GM08714 (cell line): ENCODE results near the gene FOCAD.

Source experiments
- H3K4me3 ChIP-seq: fragments of 200-500 bp; sonication (Bioruptor generic); 2 replicates; pipeline ENCODE4 v1.5.1; 2014; ENCODE audit warnings: mild to moderate bottlenecking, low read length, inconsistent platforms
- ZNF274 ChIP-seq: IDR thresholded peaks from 2 replicates; pipeline ENCODE4 v1.6.1; 2012; ENCODE audit warnings: mild to moderate bottlenecking, low read depth, low read length

FOCAD gene

DNA sequence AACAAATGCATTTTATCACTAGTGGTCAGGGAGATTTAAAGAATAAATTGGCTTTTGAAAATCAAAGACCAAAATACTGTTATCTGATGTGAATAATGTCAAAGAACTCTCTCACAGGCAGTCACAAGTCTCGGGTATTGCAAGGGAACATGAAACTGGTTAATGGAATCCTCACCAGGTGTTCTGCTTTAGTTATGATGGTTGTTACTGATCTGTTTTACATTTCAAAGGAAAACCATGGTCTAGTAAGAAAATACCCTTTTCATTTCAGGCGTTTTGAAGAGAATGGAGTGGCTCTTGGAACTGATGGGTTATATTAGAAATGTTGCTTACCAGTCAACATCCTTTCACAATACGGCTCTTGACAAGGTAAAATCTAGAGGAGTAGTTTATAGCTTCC lies 304.0 kb downstream of the FOCAD start:
- no peak overlapping the region for H3K4me3 ChIP-seq
- no peak for TF ChIP-seq ZNF274

- TF ChIP-seq ZNF274: no peak
Observed at GRCh38 chr9:20988671-20989315, 304.7 kb downstream of the FOCAD start.

GRCh38 chr9:20989923-20990341 lies 305.9 kb downstream of the FOCAD start:
- H3K4me3 ChIP-seq: no peak overlapping the region
- TF ChIP-seq ZNF274: no peak

More at GRCh38 chr9:20988671-20989315, 304.7 kb downstream of the FOCAD start:
- H3K4me3 ChIP-seq: no peak overlapping the region

GRCh38 chr9:20990867-20991266 lies 306.8 kb downstream of the FOCAD start:
- no peak for TF ChIP-seq ZNF274
- no peak overlapping the region for H3K4me3 ChIP-seq

DNA sequence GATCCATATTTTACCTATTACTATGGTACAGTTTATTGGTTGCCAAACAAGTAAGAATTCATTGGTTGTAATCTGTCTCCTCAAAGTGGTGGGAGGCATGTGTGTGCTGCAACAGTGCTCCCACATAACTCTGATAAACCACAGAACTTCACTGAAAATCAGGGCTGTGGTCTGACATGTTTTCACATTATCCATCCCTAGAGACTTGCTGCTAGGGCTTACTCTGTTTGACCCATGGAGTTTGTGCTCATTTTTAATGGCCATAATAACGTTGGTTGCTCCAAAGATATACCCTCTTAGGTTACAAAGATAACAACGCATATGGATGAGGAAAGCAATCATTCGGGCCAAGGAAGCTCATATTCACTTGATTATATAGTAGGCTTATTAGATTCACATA lies 310.4 kb downstream of the FOCAD start:
- no peak for TF ChIP-seq ZNF274
- no peak overlapping the region for H3K4me3 ChIP-seq

GRCh38 chr9:20995616-20996015 lies 311.6 kb downstream of the FOCAD start:
- no peak for TF ChIP-seq ZNF274
- no peak overlapping the region for H3K4me3 ChIP-seq

DNA sequence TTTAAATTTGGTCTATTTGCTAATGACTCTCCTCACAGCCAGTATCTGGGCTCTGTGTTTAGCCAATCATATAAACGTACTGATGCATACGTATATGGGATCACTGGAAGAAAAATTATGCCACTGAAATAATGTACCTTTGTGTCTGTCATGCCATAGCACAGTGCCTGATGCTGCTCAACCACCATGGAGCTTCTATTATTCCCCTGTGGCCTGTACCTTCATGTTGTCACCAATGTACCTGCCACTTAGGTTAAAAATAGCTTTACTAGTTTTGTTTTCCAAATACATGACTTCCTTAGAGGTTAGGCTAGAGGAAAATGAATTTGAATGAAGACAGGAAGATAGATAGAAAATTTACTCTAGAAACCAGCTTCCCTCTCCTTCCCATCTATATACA lies 312.8 kb downstream of the FOCAD start:
- no peak for TF ChIP-seq ZNF274

GRCh38 chr9:20997503-20998076 lies 313.5 kb downstream of the FOCAD start:
- TF ChIP-seq ZNF274: no peak
- no peak overlapping the region for H3K4me3 ChIP-seq

More for the DNA sequence above, 312.8 kb downstream of the FOCAD start:
- H3K4me3 ChIP-seq: no peak overlapping the region

- H3K4me3 ChIP-seq: no peak overlapping the region
- no peak for TF ChIP-seq ZNF274
Observed at GRCh38 chr9:21001581-21001980, 317.5 kb downstream of the FOCAD start.

GRCh38 chr9:21002040-21002439 lies 318.0 kb downstream of the FOCAD start:
- no peak for TF ChIP-seq ZNF274
- H3K4me3 ChIP-seq: no peak overlapping the region

DNA sequence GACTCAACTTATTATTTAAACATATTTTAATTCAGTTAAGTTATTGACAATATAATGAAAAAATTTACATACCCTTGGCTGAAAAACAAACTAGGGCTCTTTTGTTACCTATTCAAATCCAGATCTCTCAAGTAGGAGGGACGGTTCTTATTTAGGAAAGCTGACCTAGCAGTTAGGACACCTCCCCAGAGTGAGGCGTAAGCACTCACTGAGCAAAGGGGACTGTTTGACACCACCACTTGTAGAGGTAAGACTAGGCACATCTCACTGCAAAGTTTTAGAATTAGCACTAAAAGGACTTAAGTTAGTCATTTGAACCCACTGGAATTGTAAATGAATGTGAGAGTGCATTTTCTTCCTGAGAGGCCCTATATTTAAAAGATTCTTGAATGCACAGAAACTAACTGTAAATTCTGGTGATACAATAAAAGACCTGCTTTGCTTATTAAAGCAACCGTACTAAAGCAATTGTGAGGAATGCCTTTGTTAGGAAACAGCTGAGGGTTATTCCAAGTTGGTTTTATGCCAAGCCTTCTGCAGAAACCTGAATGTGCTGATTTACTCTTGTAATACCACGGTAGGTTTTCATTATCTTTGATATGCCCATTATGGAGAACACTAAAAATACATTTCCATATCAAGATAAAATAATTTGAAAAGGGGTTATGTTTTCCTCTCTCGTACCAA lies 331.2 kb downstream of the FOCAD start:
- TF ChIP-seq ZNF274: no peak
- no peak overlapping the region for H3K4me3 ChIP-seq

- no peak overlapping the region for H3K4me3 ChIP-seq
- TF ChIP-seq ZNF274: no peak
Observed at GRCh38 chr9:21015995-21016394, 331.9 kb downstream of the FOCAD start.

GRCh38 chr9:21016701-21017491 lies 332.8 kb downstream of the FOCAD start:
- no peak for TF ChIP-seq ZNF274
- no peak overlapping the region for H3K4me3 ChIP-seq

DNA sequence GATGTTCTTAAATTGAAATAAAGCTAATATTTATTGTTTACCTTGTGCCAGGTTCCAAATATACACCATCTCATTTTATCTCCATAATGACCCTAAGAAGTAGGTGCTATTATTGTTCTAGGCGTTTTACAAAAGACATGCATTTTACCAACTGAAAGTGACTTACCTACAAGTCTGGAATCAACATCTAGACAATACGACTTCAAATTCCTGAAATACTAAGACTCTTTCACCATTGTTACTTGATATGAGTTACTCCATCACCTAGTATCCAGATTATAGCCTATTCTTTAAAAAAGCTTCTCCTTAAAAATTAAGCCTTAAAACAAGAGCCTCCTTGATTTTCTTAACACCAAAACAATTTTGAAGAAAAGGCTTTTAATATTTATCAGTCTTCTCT lies 334.1 kb downstream of the FOCAD start:
- TF ChIP-seq ZNF274: no peak
- no peak overlapping the region for H3K4me3 ChIP-seq

- H3K4me3 ChIP-seq: no peak overlapping the region
- no peak for TF ChIP-seq ZNF274
Observed at GRCh38 chr9:21023861-21024260, 339.8 kb downstream of the FOCAD start.

DNA sequence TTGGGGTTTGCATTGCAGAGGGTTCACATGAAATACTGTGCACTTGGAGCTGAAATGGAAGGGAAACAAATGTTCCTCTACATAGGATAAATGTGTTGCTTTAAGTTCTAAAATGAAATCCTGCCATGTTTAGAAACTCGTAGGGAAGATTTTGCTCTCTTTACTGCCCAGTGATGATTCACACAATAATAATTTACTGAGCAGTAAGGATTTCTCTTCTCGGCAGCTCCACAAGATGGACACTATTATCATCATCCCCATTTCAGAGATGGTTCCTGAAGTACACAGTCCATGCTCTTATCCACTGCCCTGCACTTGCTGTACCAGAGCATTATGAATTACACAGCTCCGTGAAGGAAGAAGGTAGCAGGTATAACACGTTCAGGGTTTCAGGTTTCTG lies 343.2 kb downstream of the FOCAD start:
- H3K4me3 ChIP-seq: no peak overlapping the region
- no peak for TF ChIP-seq ZNF274
